Measurements from ENCODE around the gene TIMP3. TPM values are rescaled to one million over a fixed set of nuclear protein-coding genes. Genes with fewer than 3 reads are reported as not detected.

The TIMP3 gene
- total and polyA plus RNA-seq, 2 of the 4 experiments (the other 2 are of a cell fraction) = 98.8 to 179 TPM

GRCh38 chr22:32800158-32800882 is 1.2 kb upstream of the TIMP3 start:
- peak overlapping the region; percentile 96 for H3K4ac ChIP-seq (ENCODE audit: low read depth, low read length)
- peak overlapping the region; percentile 19; the same call in 1 of the 2 replicates for H3K23ac ChIP-seq (ENCODE audit: low read depth, low read length)
- no peak overlapping the region for H3K27ac ChIP-seq (ENCODE audit: insufficient read depth, low read length)
- CTCF ChIA-PET = interaction anchor here (0.5 to 1.5 kb wide), 3 partner anchors 140 to 251 kb away, joined by 3 to 6 read pairs (median 4); no protein-coding TSS in a partner anchor
- 0 out of 2 replicates have a peak overlapping the region, but pooled peaks have one; percentile 75 for H2BK20ac ChIP-seq (ENCODE audit: low read depth, low read length)
- no TSS peak for BruUV-seq (replicated peaks)
- POLR2A ChIA-PET (ENCODE audit: unreplicated experiment) = no interaction called here
- WGBS, 2 experiments (ENCODE audit: extremely low coverage in 2 of 2, insufficient read length in 1 of 2) = 75% methylated on average over 2 of the region's 8 CpGs; no CpG with 5 or more reads in 1 of the 2 experiments
- dilution Hi-C loops (cut with HindIII; ENCODE audit: low sequenced_read_pairs, unreplicated experiment) = no loop called here
- peak overlapping the region; percentile 90 to 95; a peak in 3 of 4 replicates for H4K8ac ChIP-seq (ENCODE audit: low read depth in 2 of 2, low read length in 2 of 2)
- H3K56ac ChIP-seq (ENCODE audit: extremely low read depth, insufficient read depth, low read length) = no peak overlapping the region
- peaks cover 38% of the 10 kb centered on the region for H4K20me1 ChIP-seq (ENCODE audit: insufficient read depth, low read length)
- H2AK5ac ChIP-seq (ENCODE audit: low read depth, low read length) = peak overlapping the region; percentile 82
- H3K14ac ChIP-seq (replicated peaks; ENCODE audit: low read depth, low read length) = peak overlapping the region; percentile 95
- peaks cover 19% of the 10 kb centered on the region for H3K4me1 ChIP-seq (ENCODE audit: control insufficient read depth, insufficient read depth, low read length)
- H2AFZ ChIP-seq (replicated peaks; ENCODE audit: low read length, poor library complexity) = peak overlapping the region; percentile 60
- peaks cover 10% of the 10 kb centered on the region; the same call in 1 of the 2 replicates for H3K36me3 ChIP-seq (ENCODE audit: control insufficient read depth, insufficient read depth, low read length)
- intact Hi-C loops (cut with micrococcal nuclease) = loop anchor here (10.0 kb wide), 1 partner anchor 386 kb away; the partner anchor contains the start of gene RTCB
- peak overlapping the region; percentile 84; the same call in 2 of the 3 replicates for H2BK15ac ChIP-seq (ENCODE audit: low read depth, low read length)
- TF ChIP-seq MAZ (IDR thresholded peaks at IDR 0.05; ENCODE audit: borderline replicate concordance, low read depth, low read length) (no peak), MAFK (IDR thresholded peaks at IDR 0.05; ENCODE audit: low read depth, low read length) (no peak), NFE2L2 (IDR thresholded peaks at IDR 0.05; ENCODE audit: low read depth, low read length) (no peak), RCOR1 (IDR thresholded peaks at IDR 0.05; ENCODE audit: insufficient replicate concordance, low read length) (no peak), FOS (IDR thresholded peaks at IDR 0.05; ENCODE audit: low read depth, low read length) (no peak), CHD1 (IDR thresholded peaks at IDR 0.05; ENCODE audit: low read depth, low read length) (no peak), RFX5 (IDR thresholded peaks at IDR 0.05; ENCODE audit: low read depth, low read length) (no peak), ELK1 (IDR thresholded peaks at IDR 0.05; ENCODE audit: borderline replicate concordance, low read depth, low read length) (no peak), SMC3 (IDR thresholded peaks at IDR 0.05; ENCODE audit: low read depth, low read length) (no peak)
- TF ChIP-seq, protein P1, sequence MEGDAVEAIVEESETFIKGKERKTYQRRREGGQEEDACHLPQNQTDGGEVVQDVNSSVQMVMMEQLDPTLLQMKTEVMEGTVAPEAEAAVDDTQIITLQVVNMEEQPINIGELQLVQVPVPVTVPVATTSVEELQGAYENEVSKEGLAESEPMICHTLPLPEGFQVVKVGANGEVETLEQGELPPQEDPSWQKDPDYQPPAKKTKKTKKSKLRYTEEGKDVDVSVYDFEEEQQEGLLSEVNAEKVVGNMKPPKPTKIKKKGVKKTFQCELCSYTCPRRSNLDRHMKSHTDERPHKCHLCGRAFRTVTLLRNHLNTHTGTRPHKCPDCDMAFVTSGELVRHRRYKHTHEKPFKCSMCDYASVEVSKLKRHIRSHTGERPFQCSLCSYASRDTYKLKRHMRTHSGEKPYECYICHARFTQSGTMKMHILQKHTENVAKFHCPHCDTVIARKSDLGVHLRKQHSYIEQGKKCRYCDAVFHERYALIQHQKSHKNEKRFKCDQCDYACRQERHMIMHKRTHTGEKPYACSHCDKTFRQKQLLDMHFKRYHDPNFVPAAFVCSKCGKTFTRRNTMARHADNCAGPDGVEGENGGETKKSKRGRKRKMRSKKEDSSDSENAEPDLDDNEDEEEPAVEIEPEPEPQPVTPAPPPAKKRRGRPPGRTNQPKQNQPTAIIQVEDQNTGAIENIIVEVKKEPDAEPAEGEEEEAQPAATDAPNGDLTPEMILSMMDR (conservative IDR thresholded peaks at IDR 0.05; ENCODE audit: low read depth, low read length) = no peak
- no peak overlapping the region; the same call in 1 of the 2 replicates for H4K5ac ChIP-seq (ENCODE audit: low read depth, low read length)
- H3K4me2 ChIP-seq (ENCODE audit: low read depth, low read length) = no peak overlapping the region
- H4K91ac ChIP-seq (ENCODE audit: insufficient read depth, low read depth, low read length) = peak overlapping the region; percentile 92
- H3K9me3 ChIP-seq (ENCODE audit: control insufficient read depth, insufficient read depth, low read length) = no peaks in the 10 kb centered on the region
- no peak overlapping the region for H2BK5ac ChIP-seq (ENCODE audit: low read depth, low read length, poor library complexity, severe bottlenecking)
- no peak for ATAC-seq (ENCODE audit: low read depth)
- H3K9ac ChIP-seq (ENCODE audit: low read depth, low read length) = no peak overlapping the region
- H3K9me1 ChIP-seq (ENCODE audit: insufficient read depth, low read length) = 0 out of 2 replicates have a peak, but pooled peaks cover 12% of the 10 kb centered on the region
- H3K79me1 ChIP-seq (ENCODE audit: low read depth in 1 of 2, low read length in 2 of 2) = peaks cover 12 to 34% of the 10 kb centered on the region in 2 experiments; a peak in 3 of 4 replicates
- no peak overlapping the region for H3K18ac ChIP-seq (ENCODE audit: low read depth, low read length)
- H3K27me3 ChIP-seq (ENCODE audit: control insufficient read depth, insufficient read depth, low read length) = no peaks in the 10 kb centered on the region
- peak overlapping the region; percentile 51 for H2AK9ac ChIP-seq (replicated peaks; ENCODE audit: low read depth, low read length, poor library complexity)
- in situ Hi-C loops (cut with MboI; ENCODE audit: low sequenced_read_pairs) = loop anchor here (25.0 kb wide), 1 partner anchor 838 kb away; no protein-coding TSS in a partner anchor
- peak overlapping the region; percentile 94 for H2BK120ac ChIP-seq (ENCODE audit: low read depth, low read length)
- no peak overlapping the region for H3K4me3 ChIP-seq (ENCODE audit: insufficient read depth, low read depth, low read length)
- DNase-seq = no peak

Measured in IMR-90 (cell line).